SIG-M5 treated with dmso at 0.1 percent for 504 hours (cell line): ENCODE measurements around the gene PXMP2.

ENCODE experiments used
- DNase-seq: peaks from one replicate; lab custom pipeline; 2025; ENCODE audit not compliant: unreplicated experiment; lab: John Stamatoyannopoulos, UW

PXMP2 gene

GRCh38 chr12:132660052-132660451 lies 27.3 kb upstream of the PXMP2 start:
- DNase-seq, result no peak

GRCh38 chr12:132660996-132661395 lies 26.4 kb upstream of the PXMP2 start:
- no peak for DNase-seq

GRCh38 chr12:132661972-132662371 lies 25.4 kb upstream of the PXMP2 start:
- no peak for DNase-seq

- DNase-seq, result no peak
Measured at GRCh38 chr12:132662901-132663755, 24.3 kb upstream of the PXMP2 start.

- DNase-seq, result no peak
Measured at GRCh38 chr12:132664206-132665148, 22.9 kb upstream of the PXMP2 start.

GRCh38 chr12:132665149-132665491 lies 22.3 kb upstream of the PXMP2 start:
- no peak for DNase-seq

- DNase-seq, result no peak
Measured at GRCh38 chr12:132665794-132666193, 21.6 kb upstream of the PXMP2 start.

- DNase-seq, result no peak
Measured at GRCh38 chr12:132668191-132669088, 18.9 kb upstream of the PXMP2 start.

GRCh38 chr12:132669166-132669879 lies 18.1 kb upstream of the PXMP2 start:
- no peak for DNase-seq

- DNase-seq, result no peak
Measured at GRCh38 chr12:132672116-132672515, 15.3 kb upstream of the PXMP2 start.

- no peak for DNase-seq
Measured at GRCh38 chr12:132672678-132673077, 14.7 kb upstream of the PXMP2 start.

- no peak for DNase-seq
Measured at GRCh38 chr12:132673288-132674179, 13.9 kb upstream of the PXMP2 start.

GRCh38 chr12:132674561-132674960 lies 12.8 kb upstream of the PXMP2 start:
- DNase-seq, result no peak

- no peak for DNase-seq
Measured at GRCh38 chr12:132675757-132676432, 11.5 kb upstream of the PXMP2 start.

- DNase-seq, result no peak
Measured at GRCh38 chr12:132677492-132677891, 9.9 kb upstream of the PXMP2 start.

- DNase-seq, result no peak
Measured at GRCh38 chr12:132685400-132685799, 2.0 kb upstream of the PXMP2 start.

GRCh38 chr12:132686825-132687210 lies 569 bp upstream of the PXMP2 start:
- DNase-seq, result no peak

- DNase-seq, result no peak
Measured at GRCh38 chr12:132689227-132689626, 1.8 kb downstream of the PXMP2 start.

- DNase-seq, result no peak
Measured at GRCh38 chr12:132690112-132690511, 2.7 kb downstream of the PXMP2 start.
